SH-SY5Y (cell line): ENCODE measurements around the gene TLR4.

Experiments used
- GATA2 ChIP-seq: IDR thresholded peaks from 2 replicates; pipeline ENCODE4 v1.6.1; 2011; ENCODE audit warnings: mild to moderate bottlenecking, low read depth, low read length
- GATA3 ChIP-seq: IDR thresholded peaks from 2 replicates; pipeline ENCODE4 v1.6.1; 2011; ENCODE audit warnings: low read depth, mild to moderate bottlenecking, low read length, moderate library complexity

DNA sequence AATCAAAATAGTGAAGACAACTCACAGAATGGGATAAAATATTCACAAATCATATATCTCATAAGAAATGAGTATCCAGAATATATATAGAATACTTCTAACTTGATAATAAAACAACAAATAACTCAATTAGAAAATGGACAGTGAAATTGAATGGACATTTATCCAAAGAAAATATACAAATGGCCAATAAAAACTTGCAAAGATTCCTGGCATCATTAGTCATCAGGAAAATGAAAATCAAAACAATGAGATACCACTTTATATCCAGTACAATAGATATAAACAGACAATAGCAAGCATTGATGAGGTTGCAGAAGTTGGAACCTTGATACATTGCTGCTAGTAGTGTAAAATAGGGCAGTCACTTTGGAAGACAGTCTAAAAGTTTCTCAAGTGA is 12.8 kb upstream of the TLR4 start:
- TF ChIP-seq GATA2 (no peak), GATA3 (no peak)
